ENCODE results near the gene UQCRC1. TPM values are rescaled to one million over a fixed set of nuclear protein-coding genes. Genes with fewer than 3 reads are reported as not detected.

The UQCRC1 gene
- total RNA-seq, 1 experiment from 2014 or later: 575 TPM

- Histone ChIP-seq H3K4me1 (ENCODE audit: insufficient read depth, low read length) (peaks cover 67% of the 10 kb centered on the region), H3K27me3 (ENCODE audit: low read length) (no peaks in the 10 kb centered on the region), H2AFZ (ENCODE audit: low read length) (no peak overlapping the region), H3K4me3 (ENCODE audit: low read length) (no peak overlapping the region), H3K9me3 (ENCODE audit: low read length) (no peaks in the 10 kb centered on the region), H3K4me2 (ENCODE audit: low read length) (peak overlapping the region; percentile 59), H3K9me2 (replicated peaks; ENCODE audit: low read length) (no peaks in the 10 kb centered on the region), H4K20me1 (ENCODE audit: low read length) (no peaks in the 10 kb centered on the region), H3K27ac (ENCODE audit: low read length) (peak overlapping the region; percentile 89), H3K9ac (ENCODE audit: low read length) (peak overlapping the region; percentile 4; the same call in 1 of the 2 replicates), H3K36me3 (ENCODE audit: low read depth, low read length) (peaks cover 58% of the 10 kb centered on the region), H3K79me2 (ENCODE audit: low read length) (no peaks in the 10 kb centered on the region), H3F3A (ENCODE audit: low read length, unreplicated experiment) (no peaks in the 10 kb centered on the region)
- ChIA-PET POLR2A (ENCODE audit: unreplicated experiment) (no interaction called here), CTCF (no interaction called here)
- TF ChIP-seq EZH2phosphoT487 (IDR thresholded peaks at IDR 0.05; ENCODE audit: borderline replicate concordance, low read length) (no peak), EZH2 (IDR thresholded peaks at IDR 0.05; ENCODE audit: low read length, unreplicated experiment) (no peak), CTCF (conservative IDR thresholded peaks at IDR 0.05; ENCODE audit: low read depth, low read length) (no peak)
- intact Hi-C loops (cut with micrococcal nuclease): loop anchor here (5.0 kb wide), 1 partner anchor 42 kb away; the partner anchor contains the start of gene PFKFB4
- no peak for ATAC-seq
- DNase-seq: no peak
- BruUV-seq (replicated peaks): no TSS peak
Measured at GRCh38 chr3:48599509-48600285, 9.7 kb downstream of the UQCRC1 start.

- H2AFZ ChIP-seq (ENCODE audit: low read length): no peak overlapping the region
- BruUV-seq (replicated peaks): no TSS peak
- H3K27ac ChIP-seq (ENCODE audit: low read length): peak overlapping the region; percentile 89
- ATAC-seq (peak; percentile 11; the same call in 1 of the 2 replicates), DNase-seq (peak; percentile 67)
- H3K9ac ChIP-seq (ENCODE audit: low read length): peak overlapping the region; percentile 4; the same call in 1 of the 2 replicates
- H3K9me3 ChIP-seq (ENCODE audit: low read length): no peaks in the 10 kb centered on the region
- no peaks in the 10 kb centered on the region for H4K20me1 ChIP-seq (ENCODE audit: low read length)
- H3K4me3 ChIP-seq (ENCODE audit: low read length): no peak overlapping the region
- H3K79me2 ChIP-seq (ENCODE audit: low read length): no peaks in the 10 kb centered on the region
- peaks cover 67% of the 10 kb centered on the region for H3K4me1 ChIP-seq (ENCODE audit: insufficient read depth, low read length)
- no peaks in the 10 kb centered on the region for H3K9me2 ChIP-seq (replicated peaks; ENCODE audit: low read length)
- intact Hi-C loops (cut with micrococcal nuclease): loop anchor here (5.0 kb wide), 1 partner anchor 42 kb away; the partner anchor contains the start of gene PFKFB4
- ChIA-PET CTCF (interaction anchor here (1.3 kb wide), 1 partner anchor 41 kb away, joined by 6 read pairs; no protein-coding TSS in a partner anchor), POLR2A (ENCODE audit: unreplicated experiment) (interaction anchor here (0.6 kb wide), 1 partner anchor 38 kb away, joined by 4 read pairs; no protein-coding TSS in a partner anchor)
- H3K27me3 ChIP-seq (ENCODE audit: low read length): no peaks in the 10 kb centered on the region
- H3K4me2 ChIP-seq (ENCODE audit: low read length): peak overlapping the region; percentile 59
- no peaks in the 10 kb centered on the region for H3F3A ChIP-seq (ENCODE audit: low read length, unreplicated experiment)
- TF ChIP-seq EZH2 (IDR thresholded peaks at IDR 0.05; ENCODE audit: low read length, unreplicated experiment): no peak
- no peak for TF ChIP-seq EZH2phosphoT487 (IDR thresholded peaks at IDR 0.05; ENCODE audit: borderline replicate concordance, low read length)
- no peak for TF ChIP-seq CTCF (conservative IDR thresholded peaks at IDR 0.05; ENCODE audit: low read depth, low read length)
- H3K36me3 ChIP-seq (ENCODE audit: low read depth, low read length): peaks cover 52% of the 10 kb centered on the region
Measured at GRCh38 chr3:48599077-48599501, 10.4 kb downstream of the UQCRC1 start.
